ENCODE results near the gene UBE3B.

DNA sequence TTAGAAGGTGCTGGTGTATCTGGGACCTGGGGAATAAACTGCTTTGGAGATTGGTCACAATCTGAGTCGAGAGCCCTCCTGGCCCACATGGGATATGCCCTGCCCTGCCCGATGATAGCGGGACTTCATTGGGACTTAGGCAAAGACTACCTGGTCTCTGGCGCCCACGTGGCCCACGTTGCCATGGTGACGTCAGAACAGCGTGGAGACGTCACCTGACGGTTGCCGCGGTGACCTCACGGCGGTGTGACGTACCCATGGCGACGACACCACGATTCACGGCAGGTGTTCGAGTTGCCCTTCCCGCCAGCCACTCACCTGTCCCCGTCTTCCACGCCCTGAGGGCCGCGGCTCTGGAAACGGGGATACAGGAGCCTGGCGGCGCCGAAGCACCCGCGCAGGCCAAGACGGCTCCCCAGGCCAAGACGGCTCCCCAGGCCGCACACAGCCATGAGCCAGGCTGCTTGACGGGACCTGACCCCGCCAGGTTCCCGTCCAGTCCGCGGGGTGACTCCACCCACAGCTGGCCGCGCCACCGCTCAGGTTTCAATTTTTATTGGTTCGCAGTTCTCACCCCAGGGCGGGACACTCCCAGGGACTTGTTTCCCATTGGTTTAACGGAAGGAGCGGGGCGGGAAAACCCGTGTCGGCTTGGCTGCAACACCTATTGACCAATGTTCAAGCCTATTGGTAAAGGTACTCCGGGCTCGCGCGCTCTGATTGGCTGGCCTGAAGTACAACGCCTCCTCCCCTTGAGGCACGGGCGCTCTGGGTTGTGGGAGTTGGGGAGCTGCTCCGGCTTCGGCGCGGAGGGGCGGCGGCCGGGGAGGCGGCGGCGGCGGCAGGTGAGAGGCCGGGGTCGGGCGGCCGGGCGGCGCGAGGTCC lies 95.8 kb downstream of the UBE3B start, which contains the start of the genes MMAB and MVK:
- peak; percentile 43 for TF ChIP-seq POLR2A (IDR thresholded peaks at IDR 0.05)
- peak; percentile 97 for TF ChIP-seq POLR2AphosphoS5 (IDR thresholded peaks at IDR 0.05)

Measured in prostate gland (tissue), 1 donor.